Suprapubic skin (tissue), 4 donors: ENCODE measurements around the gene CRHR2. TPM values are rescaled to one million over a fixed set of nuclear protein-coding genes. Genes with fewer than 3 reads are reported as not detected.

Experiments
- DNase-seq, 2 donors: peaks; one replicate each; pipeline ENCODE4 v3.0.0-alpha.2; 2019; ENCODE audit warnings: low spot score in 2 of 2
- H3K27ac ChIP-seq: fragments of 200-600 bp; sonication (generic); one replicate; pipeline ENCODE4 v1.5.1; 2019
- H3K27me3 ChIP-seq: fragments of 200-600 bp; sonication (generic); one replicate; pipeline ENCODE4 v1.5.1; 2019
- H3K36me3 ChIP-seq: fragments of 200-600 bp; sonication (generic); one replicate; pipeline ENCODE4 v1.5.1; 2019
- H3K4me1 ChIP-seq: fragments of 200-600 bp; sonication (generic); one replicate; pipeline ENCODE4 v1.5.1; 2019
- H3K4me3 ChIP-seq: fragments of 200-600 bp; sonication (generic); one replicate; pipeline ENCODE4 v1.5.1; 2019; ENCODE audit warnings: mild to moderate bottlenecking
- H3K9me3 ChIP-seq: fragments of 200-600 bp; sonication (generic); one replicate; pipeline ENCODE4 v1.5.1; 2019
- EP300 ChIP-seq: sonication (generic); formaldehyde crosslinking; IDR thresholded peaks from one replicate; pipeline ENCODE4 v1.6.1; 2017; ENCODE audit warnings: antibody characterized with exemption
- POLR2A ChIP-seq, 2 donors: fragments of 450-650 bp; IDR thresholded peaks; one replicate each; pipeline ENCODE4 v1.6.1; 2017; ENCODE audit warnings: antibody characterized with exemption in 2 of 2, mild to moderate bottlenecking in 2 of 2, moderate library complexity in 2 of 2
- POLR2AphosphoS5 ChIP-seq, 3 donors: sonication (generic); formaldehyde crosslinking; IDR thresholded peaks; one replicate each; pipeline ENCODE4 v1.6.1; 2017; ENCODE audit warnings: antibody characterized with exemption in 3 of 3
- WGBS: methylation state at CpG from one replicate; pipeline ENCODE4 v1.1.5; 2018; 5-methylcytosine and 5-hydroxymethylcytosine counted together
- total RNA-seq, 4 donors: library from RNA; depleted of rRNA; stranded (reverse); fragments of >200 nt; gene quantifications; one replicate each; pipeline ENCODE4 v1.1.0, GENCODE V29; 2016
- TF ChIP-seq, protein P1 (sequence below), 2 donors: fragments of 200-600 bp in 1 of 2; fragments of 450-650 bp in 1 of 2; sonication (generic) in 1 of 2; IDR thresholded peaks; one replicate each; pipeline ENCODE4 v1.5.1; 2016 to 2019; ENCODE audit warnings: antibody characterized with exemption in 2 of 2, mild to moderate bottlenecking in 1 of 2, moderate library complexity in 1 of 2

CRHR2 gene
- total RNA-seq, 4 donors from 2014 or later, result 0.55 TPM; not detected in 3

DNA sequence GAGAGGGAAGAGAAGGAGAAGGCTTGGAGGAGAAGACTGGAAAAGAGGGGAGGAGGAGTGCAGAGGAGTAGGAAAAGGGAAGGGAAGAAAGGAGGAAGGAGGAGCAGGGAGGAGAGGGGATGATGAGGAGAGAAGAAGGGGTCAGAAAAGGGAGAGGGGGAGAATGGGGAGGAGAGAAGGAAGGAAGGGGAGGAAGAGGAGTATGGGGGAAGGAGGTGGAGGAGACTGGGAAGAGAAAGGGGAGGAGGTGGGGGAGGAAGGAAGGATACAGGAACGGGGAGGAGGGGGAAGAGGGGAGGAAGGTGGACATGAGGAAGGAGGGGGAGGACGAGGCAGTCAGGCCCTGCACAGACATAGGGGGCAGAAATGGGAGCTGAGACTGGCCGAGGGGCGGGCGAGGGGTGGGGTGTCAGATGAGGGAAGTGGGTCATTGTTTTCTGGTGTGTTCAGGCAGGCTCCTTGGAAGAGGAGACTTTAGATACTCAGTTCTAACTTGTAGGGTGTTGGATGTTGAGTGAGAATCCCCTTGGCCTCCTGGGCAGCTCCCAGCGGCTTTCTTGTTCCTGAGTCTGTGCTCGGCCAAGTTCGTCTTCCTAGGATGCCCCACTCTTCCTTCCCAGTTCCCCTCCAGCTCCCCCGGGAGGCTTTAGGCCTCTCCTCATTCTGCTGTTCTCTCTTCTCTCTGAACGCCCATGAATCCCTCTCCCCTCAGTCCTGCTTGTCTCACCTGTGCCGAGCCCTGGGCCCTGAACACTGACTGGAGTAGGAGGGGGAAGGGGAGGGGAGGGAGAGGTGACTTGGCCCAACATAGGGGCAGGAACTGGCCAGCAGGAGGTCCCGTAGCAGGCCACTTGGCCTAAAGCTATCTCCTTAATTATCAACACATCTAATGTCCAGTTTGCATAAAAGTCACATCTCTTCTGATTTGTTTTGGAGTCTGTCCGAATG is 12.8 kb upstream of the CRHR2 start:
- Histone ChIP-seq H3K27ac (no peak overlapping the region), H3K4me3 (no peak overlapping the region), H3K4me1 (peaks cover 5% of the 10 kb centered on the region), H3K36me3 (no peaks in the 10 kb centered on the region), H3K9me3 (no peaks in the 10 kb centered on the region), H3K27me3 (peaks cover 6% of the 10 kb centered on the region)
- no peak for DNase-seq
- TF ChIP-seq POLR2A (IDR thresholded peaks at IDR 0.05) (no peak), EP300 (no peak), POLR2AphosphoS5 (IDR thresholded peaks at IDR 0.05) (no peak)
- TF ChIP-seq, protein P1, sequence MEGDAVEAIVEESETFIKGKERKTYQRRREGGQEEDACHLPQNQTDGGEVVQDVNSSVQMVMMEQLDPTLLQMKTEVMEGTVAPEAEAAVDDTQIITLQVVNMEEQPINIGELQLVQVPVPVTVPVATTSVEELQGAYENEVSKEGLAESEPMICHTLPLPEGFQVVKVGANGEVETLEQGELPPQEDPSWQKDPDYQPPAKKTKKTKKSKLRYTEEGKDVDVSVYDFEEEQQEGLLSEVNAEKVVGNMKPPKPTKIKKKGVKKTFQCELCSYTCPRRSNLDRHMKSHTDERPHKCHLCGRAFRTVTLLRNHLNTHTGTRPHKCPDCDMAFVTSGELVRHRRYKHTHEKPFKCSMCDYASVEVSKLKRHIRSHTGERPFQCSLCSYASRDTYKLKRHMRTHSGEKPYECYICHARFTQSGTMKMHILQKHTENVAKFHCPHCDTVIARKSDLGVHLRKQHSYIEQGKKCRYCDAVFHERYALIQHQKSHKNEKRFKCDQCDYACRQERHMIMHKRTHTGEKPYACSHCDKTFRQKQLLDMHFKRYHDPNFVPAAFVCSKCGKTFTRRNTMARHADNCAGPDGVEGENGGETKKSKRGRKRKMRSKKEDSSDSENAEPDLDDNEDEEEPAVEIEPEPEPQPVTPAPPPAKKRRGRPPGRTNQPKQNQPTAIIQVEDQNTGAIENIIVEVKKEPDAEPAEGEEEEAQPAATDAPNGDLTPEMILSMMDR (IDR thresholded peaks at IDR 0.05), result no peak
- 64% methylated on average over 13 of the region's 13 CpGs for WGBS

DNA sequence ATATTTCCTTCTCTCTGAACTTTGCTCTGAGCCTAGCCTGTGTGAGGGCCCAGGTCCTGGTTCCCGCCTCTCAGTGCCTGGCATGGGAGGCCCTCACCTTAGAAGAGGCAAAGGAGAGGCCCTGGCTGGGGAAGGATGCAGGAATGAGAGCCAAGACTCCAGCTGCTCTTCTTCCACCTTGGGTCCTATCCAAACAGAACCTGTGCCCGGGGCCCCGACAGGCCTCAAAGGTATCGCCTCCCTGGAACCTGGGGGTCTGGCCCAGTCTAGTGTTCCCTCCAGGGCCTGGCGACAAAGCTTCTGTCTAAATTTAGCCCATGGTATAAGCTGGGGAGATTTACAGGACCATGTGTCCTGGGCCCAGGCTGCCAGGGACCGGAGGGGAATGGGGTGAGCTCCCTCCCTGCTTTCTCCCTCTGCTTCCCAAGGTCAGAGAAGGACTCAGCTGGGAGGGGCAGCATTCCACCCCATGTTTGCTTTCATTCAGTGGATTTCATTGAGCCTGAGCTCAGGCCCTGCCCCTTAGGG is 12.0 kb upstream of the CRHR2 start:
- peaks cover 5% of the 10 kb centered on the region for H3K4me1 ChIP-seq
- no peak overlapping the region for H3K27ac ChIP-seq
- H3K9me3 ChIP-seq, result no peaks in the 10 kb centered on the region
- peaks cover 6% of the 10 kb centered on the region for H3K27me3 ChIP-seq
- 61% methylated on average over 6 of the region's 6 CpGs for WGBS
- no peak overlapping the region for H3K4me3 ChIP-seq
- DNase-seq, result no peak
- TF ChIP-seq, protein P1 (IDR thresholded peaks at IDR 0.05), result no peak
- TF ChIP-seq POLR2AphosphoS5 (IDR thresholded peaks at IDR 0.05) (no peak), EP300 (no peak)
- H3K36me3 ChIP-seq, result no peaks in the 10 kb centered on the region

DNA sequence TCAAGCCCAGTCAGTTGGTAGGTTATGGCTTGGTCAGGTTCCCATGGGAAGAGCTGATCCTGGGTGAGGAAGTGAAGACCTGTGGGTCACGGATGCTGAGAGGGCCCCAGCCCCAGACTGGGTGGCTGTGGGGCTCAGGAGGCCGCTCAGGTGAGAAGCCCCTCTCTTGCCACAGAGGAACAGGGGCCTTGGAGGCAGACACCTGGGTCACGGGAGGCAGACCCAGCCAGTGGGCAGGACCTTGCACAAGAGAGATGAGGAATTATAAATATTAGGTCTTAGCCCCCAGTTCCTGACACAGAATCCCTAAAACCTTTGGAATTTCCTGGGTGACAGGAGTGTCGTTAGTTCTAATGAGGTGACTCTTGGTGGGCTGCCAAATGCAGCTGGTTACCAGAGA is 10.6 kb upstream of the CRHR2 start:
- peaks cover 5% of the 10 kb centered on the region for H3K4me1 ChIP-seq
- H3K4me3 ChIP-seq, result no peak overlapping the region
- DNase-seq, result no peak
- WGBS, result 75% methylated on average over 4 of the region's 4 CpGs
- TF ChIP-seq EP300, result no peak
- TF ChIP-seq, protein P1 (IDR thresholded peaks at IDR 0.05), result no peak
- TF ChIP-seq POLR2A (IDR thresholded peaks at IDR 0.05), result no peak
- TF ChIP-seq POLR2AphosphoS5 (IDR thresholded peaks at IDR 0.05), result no peak
- H3K27me3 ChIP-seq, result peaks cover 6% of the 10 kb centered on the region
- no peaks in the 10 kb centered on the region for H3K9me3 ChIP-seq
- no peaks in the 10 kb centered on the region for H3K36me3 ChIP-seq
- H3K27ac ChIP-seq, result no peak overlapping the region

DNA sequence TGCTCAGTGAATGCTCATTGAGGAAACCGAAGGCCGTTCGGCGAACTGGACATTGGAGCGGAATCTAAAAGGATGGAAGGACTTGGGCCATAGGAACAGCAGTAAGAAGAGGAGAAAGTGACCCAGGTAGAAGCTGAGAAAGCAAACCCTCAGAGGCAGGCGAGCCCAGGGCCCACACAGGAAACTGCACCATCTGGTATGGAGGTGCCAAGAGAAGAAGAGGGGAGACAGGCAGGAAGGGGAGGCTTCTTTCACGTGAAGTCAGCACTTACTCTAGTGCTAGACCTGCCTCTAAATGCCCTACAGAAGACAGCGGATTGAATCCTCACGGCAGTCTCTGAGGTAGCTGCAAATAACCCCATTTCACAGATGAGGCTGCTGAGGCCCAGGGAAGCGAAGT is 10.2 kb upstream of the CRHR2 start:
- Histone ChIP-seq H3K4me3 (no peak overlapping the region), H3K27me3 (peaks cover 6% of the 10 kb centered on the region), H3K9me3 (no peaks in the 10 kb centered on the region), H3K4me1 (peaks cover 2% of the 10 kb centered on the region), H3K27ac (no peak overlapping the region), H3K36me3 (no peaks in the 10 kb centered on the region)
- DNase-seq, result no peak
- TF ChIP-seq, protein P1 (IDR thresholded peaks at IDR 0.05), result no peak
- no peak for TF ChIP-seq EP300
- no peak for TF ChIP-seq POLR2A (IDR thresholded peaks at IDR 0.05)
- TF ChIP-seq POLR2AphosphoS5 (IDR thresholded peaks at IDR 0.05), result no peak
- WGBS, result 83% methylated on average over 10 of the region's 10 CpGs

DNA sequence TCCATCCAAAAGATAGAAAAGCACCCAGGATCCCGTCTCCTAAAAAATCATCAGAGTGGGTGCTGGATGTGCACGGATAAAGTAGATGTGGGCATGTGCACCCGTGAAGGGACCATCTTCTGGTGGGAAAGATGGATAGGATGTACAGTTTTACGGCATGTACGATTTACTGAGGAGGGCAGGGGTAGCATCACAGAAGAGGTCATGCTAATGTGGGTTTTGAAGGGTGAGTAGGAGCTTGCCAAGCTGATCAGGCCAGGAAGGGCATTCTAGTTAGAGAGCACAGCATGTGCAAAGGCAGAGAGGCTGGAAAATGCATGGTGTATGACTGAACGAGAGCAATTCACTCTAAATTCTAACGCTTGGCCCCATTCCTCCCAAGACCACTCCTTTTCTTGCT is 7.8 kb upstream of the CRHR2 start:
- Histone ChIP-seq H3K4me3 (no peak overlapping the region), H3K27ac (no peak overlapping the region), H3K4me1 (no peaks in the 10 kb centered on the region), H3K36me3 (no peaks in the 10 kb centered on the region), H3K9me3 (no peaks in the 10 kb centered on the region), H3K27me3 (peaks cover 11% of the 10 kb centered on the region)
- DNase-seq, result no peak
- no peak for TF ChIP-seq POLR2AphosphoS5 (IDR thresholded peaks at IDR 0.05)
- TF ChIP-seq EP300, result no peak
- TF ChIP-seq, protein P1 (IDR thresholded peaks at IDR 0.05), result no peak
- TF ChIP-seq POLR2A (IDR thresholded peaks at IDR 0.05), result no peak
- WGBS, result 90% methylated on average over 7 of the region's 7 CpGs
